HG03378 (cell line): ENCODE measurements around the gene DENND2A.
A peak's percentile ranks its signal among the peaks of the same experiment; 100 is the strongest.
"Not testable (repeated sequence)": the region's sequence is repeated elsewhere in the genome, so short reads cannot be mapped to it uniquely, and the experiment has no call there.

Experiments used
- ATAC-seq: cut with Tn5 transposase; IDR thresholded peaks from one replicate; pipeline ENCODE4 v1.9.1; 2021; ENCODE audit warnings: mild to moderate bottlenecking, moderate library complexity; ENCODE audit not compliant: unreplicated experiment

DENND2A gene

GRCh38 chr7:140640727-140641523 is at the start of gene DENND2A:
TSS of gene DENND2A (minus strand) at chr7:140640813. CDS start at chr7:140602397, 38,416 bp downstream.
- ATAC-seq: no peak

DNA sequence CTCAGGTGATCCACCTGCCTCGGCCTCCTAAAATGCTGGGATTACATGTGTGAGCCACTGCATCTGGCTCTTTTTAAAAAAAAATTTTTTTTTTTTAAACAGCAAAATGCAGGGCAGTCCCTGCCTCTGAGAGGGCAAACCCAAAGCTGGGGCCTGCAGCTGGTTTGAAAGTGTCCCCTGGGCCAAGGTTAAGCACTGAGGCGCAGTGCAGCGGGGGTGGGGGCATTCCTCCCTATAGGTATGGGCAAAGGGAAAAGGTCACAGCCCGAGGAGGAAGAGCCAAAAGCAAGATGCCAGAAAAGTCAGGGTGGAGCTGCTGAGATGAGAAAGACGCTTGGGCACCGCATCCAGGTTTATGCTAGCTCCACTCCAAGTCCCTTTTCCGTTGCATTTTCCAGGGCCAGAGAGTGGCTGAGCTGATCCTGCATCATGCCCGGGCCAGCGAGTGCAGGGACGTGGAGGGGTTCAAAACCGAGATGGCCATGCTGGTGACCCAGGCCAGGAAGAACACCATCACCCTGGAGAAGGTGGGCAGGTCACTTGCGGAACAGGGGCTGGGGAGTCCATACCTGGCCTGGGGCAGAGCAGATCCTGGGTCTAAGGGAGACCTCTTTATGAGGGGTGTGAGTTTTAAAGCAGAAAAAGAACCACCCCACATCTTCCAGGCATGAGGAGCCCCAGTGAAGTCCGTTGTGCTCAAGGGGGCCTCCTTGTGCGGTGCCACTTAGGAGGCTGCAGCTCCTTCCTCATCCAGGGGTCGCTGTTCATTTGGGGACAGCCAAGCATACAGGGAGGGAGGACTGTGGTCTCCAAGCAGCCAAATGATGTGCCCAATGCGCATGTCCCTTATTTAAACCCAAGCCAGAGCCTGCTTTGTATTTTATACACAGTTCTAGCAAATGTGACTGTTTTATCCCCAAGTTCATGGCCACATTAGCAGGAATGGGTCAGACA is 48.9 kb upstream of the DENND2A start:
- ATAC-seq: no peak

- no peak for ATAC-seq
Observed at GRCh38 chr7:140688341-140688740, 47.7 kb upstream of the DENND2A start.

- ATAC-seq: no peak
Observed at GRCh38 chr7:140686921-140687320, 46.3 kb upstream of the DENND2A start.

- ATAC-seq: no peak
Observed at GRCh38 chr7:140685407-140686087, 44.9 kb upstream of the DENND2A start.

- no peak for ATAC-seq
Observed at GRCh38 chr7:140684066-140684950, 43.7 kb upstream of the DENND2A start.

- no peak for ATAC-seq
Observed at GRCh38 chr7:140683657-140684056, 43.0 kb upstream of the DENND2A start.

GRCh38 chr7:140681766-140682165 is 41.2 kb upstream of the DENND2A start:
- no peak for ATAC-seq

DNA sequence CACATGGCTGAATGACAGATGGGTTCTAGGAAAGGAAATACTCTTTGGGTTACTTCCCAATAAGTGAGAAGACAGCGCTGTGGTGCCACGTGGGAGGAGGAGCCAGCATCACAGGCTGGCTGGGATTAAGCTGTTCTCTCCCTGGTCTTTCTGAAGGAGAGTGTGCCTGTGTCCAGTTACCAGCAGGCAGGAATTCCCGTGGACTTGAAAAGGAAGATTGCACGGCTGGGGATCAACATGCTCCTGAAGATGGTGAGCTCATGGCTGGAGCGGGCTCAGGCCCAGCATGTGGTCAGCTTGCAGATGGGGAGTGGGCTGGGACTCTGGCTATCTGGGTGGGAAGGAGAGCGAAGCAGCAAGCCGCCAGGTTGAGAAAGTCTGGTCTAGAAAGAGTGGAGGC is 40.3 kb upstream of the DENND2A start:
- no peak for ATAC-seq

DNA sequence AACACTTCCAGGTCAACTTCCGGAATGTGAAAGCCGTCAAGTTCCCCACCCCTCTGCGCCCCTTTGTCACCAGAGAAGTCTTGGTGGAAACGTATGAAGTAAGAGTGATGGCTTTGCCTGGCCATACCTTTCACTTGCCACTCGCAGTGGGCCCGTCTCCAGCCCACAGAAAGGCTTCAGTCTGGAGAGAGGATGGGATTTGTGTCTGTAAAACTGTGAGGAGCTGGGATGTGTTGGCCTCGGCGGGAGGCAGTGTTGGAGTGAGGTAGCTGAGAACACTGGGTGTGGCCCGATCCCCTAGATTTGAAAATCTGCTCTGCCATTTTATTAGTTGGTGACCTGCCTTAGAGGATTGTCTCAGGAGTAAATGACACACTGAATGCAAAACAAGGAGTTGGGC is 38.6 kb upstream of the DENND2A start:
- no peak for ATAC-seq

- ATAC-seq: no peak
Observed at GRCh38 chr7:140678816-140679130, 38.2 kb upstream of the DENND2A start.

- no peak for ATAC-seq
Observed at GRCh38 chr7:140678081-140678815, 37.6 kb upstream of the DENND2A start.

DNA sequence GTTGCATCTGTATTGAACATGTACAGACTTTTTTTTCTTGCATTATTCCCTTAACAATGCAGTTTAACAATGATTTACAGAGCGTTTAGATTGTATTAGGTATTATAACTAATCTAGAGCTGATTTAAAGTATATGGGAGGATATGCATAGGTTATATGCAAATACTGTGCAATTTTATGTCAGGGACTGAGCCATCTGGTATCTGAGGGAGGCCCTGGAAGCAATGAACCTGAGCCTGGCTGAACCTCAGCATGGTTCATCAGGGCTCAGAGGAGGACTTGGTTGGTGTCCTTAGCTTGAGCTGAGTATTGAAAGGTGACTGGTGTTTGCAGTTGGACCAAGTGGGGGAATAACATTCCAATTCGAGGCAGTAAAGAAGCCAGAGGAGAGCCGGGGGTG is 36.9 kb upstream of the DENND2A start:
- ATAC-seq: no peak

DNA sequence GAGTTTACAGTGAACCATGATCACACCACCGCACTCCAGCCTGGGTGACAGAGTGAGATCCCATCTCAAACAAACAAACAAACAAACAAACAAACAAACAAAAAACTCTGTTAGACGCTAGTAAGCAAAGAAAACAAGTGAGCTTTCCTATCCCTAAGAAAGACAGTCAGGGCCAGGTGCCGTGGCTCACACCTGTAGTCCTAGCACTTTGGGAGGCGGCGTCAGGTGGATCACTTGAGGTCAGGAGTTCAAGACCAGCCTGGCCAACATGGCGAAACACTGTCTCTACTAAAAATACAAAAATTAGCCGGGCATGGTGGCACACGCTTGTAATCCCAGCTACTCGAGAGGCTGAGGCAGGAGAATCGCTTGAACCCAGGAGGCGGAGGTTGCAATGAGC is 36.3 kb upstream of the DENND2A start:
- ATAC-seq: not testable (repeated sequence)

DNA sequence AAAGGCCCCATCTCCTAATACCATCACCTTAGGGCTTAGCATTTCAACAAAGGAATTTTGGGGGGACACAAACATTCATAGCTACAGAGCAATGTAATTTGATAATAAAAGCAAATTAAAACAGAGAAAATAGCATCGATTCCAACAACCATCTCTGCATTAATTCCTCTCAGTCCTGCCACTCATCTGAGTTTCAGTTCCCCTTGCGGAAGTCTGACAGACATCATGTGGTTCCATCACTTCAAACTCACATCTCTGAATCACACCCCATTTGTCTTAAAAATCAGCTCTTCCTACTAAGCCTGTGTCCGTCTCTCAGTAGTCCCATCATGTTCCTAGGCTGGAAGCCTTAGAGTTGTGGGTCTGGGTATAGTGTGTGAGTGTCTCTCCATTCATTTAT is 35.7 kb upstream of the DENND2A start:
- ATAC-seq: peak; percentile 75

GRCh38 chr7:140675726-140676125 is 35.1 kb upstream of the DENND2A start:
- no peak for ATAC-seq

DNA sequence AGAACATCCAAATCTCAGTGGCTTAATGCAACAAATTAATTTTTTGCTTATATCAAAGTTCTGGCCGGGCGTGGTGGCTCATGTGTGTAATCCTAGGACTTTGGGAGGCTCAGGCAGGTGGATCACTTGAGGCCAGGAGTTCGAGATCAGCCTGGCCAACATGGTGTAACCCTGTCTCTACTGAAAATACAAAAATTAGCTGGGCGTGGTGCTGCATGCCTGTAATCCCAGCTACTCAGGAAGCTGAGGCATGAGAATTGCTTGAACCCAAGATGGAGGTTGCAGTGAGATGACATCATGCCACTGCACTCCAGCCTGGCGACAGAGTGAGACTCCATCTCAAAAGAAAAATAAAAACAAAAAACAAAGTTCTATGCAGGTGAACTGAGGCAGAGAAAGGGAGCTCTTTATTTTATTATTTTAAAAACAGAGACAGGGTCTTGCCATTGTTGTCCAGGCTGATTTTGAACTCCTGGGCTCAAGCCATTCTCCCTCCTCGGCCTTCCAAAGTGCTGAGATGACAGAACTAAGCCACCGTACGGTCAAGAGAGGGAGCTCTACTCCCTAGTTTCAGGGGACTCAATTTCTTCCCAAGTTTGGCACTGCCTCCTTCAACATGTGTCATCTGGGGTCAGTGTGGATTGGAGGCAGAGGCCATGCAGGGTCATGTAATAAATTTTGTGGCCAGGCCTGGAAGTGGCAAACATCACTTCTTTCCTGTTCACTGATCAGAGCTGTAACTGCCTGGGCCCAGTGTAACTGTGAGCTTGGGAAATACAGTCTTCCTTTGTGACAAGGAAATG is 34.5 kb upstream of the DENND2A start:
- no peak for ATAC-seq

- ATAC-seq: no peak
Observed at GRCh38 chr7:140674356-140674800, 33.8 kb upstream of the DENND2A start.

DNA sequence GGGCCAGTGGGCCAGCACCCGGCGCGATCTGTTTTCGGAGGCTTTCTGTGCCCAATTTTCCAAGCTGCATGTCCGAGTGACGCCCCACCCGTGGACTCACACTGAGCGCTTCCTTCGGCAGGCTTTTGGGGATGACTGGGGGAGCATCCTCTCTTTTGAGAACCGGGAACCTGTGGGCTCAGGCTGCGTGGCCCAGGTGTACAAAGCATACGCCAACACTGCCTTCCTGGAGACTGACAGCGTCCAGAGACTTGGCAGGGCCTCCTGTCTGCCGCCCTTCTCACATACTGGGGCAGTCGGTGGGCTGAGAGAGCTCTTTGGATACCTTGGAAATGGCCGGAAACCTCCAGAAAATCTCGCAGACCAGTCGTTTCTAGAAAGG is 33.2 kb upstream of the DENND2A start:
- ATAC-seq: no peak
